Activated effector memory CD4-positive, alpha-beta T cell treated with anti-CD3 and anti-CD28 coated beads, Interleukin-2, amount 50 U/mL, for 16 hours (primary cell): ENCODE results near the gene APPL2.
"Not testable (repeated sequence)": the region's sequence is repeated elsewhere in the genome, so short reads cannot be mapped to it uniquely, and the experiment has no call there.

Experiments
- DNase-seq: peaks from one replicate; pipeline ENCODE4 v3.0.0-alpha.2; 2020

The APPL2 gene

DNA sequence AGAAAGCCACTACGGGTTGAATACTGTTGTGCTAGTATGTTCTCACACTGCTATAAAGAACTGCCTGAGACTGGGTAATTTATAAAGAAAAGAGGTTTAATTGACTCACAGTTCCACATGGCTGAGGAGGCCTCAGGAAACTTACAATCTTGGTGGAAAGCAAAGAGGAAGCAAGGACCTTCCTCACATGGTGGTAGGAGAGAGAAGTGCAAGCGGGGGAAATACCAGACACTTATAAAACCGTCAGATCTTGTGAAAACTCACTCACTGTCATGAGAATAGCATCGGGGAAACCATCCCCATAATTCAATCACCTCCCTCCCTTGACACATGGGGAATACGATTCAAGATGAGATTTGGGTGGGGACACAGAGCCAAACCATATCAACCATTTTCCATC lies 20.5 kb upstream of the APPL2 start:
- not testable (repeated sequence) for DNase-seq

DNA sequence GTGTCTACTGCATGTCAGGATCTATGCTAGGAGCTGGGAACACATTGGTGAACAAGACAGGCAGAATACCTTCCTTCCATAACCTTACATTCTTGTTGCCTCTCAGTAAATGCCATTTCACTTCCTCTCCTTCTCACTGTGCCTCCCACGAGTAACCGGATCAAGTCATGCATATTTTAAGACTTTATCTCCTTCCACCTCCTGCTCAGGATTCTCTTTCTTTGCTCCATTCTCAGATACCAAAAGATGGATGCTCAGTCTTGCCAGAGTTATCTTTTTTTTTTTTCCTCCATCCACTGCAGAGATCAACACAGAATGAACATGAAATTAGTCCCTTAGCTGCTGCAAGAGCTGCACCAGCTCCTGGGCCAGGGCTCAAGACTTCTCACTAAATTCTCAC lies 20.0 kb upstream of the APPL2 start:
- DNase-seq: no peak

DNA sequence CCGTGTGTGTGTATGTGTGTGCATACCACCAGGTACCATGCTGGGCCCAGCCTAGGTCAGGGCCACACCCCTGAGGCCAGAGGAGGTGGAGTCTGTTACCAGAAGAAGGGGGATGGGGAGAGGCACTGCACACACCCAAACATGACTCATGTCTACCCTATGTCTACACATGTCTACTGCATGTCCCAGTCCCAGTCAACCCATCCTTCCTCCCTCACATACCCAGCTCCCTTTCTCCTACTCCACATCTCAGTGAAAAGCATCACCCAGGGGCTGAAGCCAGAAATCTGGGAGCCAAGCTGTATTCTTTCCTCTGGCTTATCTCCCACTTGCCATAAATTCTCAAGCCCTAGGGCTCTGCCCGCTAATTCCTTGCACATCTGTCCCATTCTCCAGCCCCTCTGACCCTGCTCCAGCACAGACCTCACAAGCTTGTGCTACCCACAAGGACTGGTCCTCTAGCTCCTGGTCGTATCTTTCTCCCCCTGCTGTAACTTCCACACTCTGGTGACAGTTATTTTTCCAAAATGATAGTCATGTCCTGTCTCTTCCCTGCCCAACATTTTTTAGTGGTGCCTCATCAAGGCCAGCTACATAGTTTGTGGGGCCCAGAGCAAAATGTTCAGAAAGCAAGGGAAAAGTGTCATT lies 18.0 kb upstream of the APPL2 start:
- no peak for DNase-seq

DNA sequence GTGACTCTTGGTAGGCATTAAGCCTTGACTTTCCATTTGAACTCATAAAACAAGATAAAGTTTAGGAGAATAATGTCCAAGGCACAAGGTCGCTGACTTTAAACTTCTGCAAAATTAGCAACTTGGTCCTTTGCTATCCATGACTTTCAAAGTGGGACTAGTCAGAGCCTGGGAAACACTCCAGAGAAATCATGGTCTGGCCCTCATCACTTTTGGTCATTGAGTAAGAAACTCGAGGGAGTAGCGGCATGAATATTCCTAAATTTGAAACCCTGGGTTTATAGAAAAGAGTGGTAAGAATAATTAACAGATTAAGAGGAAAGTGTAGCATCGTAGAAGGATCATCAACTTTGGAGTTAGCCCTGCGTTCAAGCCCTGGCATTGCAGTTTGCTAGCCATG lies 16.9 kb upstream of the APPL2 start:
- no peak for DNase-seq

DNA sequence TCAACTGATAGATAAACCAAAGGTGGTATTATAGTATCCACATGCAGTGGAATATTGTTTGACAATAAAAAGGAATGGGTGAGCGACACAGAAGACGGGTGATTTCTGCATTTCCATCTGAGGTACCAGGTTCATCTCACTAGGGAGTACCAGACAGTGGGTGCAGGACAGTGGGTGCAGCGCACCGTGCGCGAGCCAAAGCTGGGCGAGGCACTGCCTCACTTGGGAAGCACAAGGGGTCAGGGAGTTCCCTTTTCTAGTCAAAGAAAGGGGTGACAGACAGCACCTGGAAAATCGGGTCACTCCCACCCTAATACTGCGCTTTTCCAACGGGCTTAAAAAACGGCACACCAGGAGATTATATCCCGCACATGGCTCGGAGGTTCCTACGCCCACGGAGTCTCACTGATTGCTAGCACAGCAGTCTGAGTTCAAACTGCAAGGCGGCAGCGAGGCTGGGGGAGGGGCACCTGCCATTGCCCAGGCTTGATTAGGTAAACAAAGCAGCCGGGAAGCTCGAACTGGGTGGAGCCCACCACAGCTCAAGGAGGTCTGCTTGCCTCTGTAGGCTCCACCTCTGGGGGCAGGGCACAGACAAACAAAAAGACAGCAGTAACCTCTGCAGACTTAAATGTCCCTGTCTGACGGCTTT lies 9.9 kb upstream of the APPL2 start:
- DNase-seq: not testable (repeated sequence)

DNA sequence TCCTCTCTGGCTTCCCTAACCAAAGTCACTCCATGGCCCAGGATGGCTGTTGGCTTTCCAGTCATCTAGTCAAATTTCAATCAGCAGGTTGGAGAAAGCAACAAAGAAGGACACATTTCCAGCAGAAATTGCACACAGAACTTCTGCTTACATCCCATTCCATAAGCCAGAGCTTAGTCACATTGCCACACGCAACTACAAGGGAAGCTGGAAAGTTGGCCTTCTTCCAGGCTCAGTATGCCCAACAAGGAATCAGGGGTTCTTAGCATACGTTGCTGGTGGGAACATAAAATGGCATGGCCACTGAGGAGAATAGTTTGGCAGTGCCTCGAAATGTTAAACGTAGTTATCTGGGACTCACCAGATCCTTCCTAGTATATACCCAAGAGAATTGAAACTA lies 9.3 kb upstream of the APPL2 start:
- no peak for DNase-seq

DNA sequence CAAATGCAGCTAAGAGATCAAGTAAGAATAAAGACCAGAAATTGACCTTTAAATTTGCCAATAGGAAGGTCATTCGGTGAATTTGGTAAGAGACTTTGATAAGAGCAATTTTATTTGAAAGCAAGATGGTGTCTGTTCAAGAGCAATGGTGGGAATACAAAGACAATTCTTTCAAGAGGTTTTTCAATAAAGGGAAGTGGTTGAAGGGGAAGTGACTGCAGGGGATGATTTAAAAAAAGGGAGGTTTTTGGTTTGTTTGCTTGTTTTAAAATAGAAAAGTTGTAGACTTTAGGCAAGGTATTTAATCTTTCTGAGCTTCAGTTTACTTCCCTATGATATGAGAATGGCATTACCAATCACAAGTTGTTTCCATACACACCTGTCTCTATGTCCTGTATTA lies 4.3 kb upstream of the APPL2 start:
- DNase-seq: no peak

DNA sequence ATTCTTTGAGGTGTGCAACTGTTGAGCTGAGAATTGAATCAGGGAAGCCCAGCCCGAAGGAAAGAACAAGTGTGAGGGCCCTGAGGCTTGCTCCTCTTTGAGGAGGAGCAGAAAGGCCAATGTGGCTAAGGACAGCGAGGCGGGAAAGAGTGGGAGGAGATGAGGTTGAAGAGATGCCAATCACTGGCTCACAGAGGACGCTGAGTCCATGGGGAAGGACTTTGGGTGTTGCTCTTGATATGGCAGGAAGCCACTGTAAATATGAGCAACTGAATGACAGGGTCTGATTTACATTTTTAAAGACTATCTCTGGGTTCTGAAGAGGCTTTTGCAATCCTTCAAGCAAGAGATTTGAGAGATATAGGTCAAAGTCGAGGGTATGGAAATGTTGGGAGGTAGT lies 3.3 kb upstream of the APPL2 start:
- no peak for DNase-seq

DNA sequence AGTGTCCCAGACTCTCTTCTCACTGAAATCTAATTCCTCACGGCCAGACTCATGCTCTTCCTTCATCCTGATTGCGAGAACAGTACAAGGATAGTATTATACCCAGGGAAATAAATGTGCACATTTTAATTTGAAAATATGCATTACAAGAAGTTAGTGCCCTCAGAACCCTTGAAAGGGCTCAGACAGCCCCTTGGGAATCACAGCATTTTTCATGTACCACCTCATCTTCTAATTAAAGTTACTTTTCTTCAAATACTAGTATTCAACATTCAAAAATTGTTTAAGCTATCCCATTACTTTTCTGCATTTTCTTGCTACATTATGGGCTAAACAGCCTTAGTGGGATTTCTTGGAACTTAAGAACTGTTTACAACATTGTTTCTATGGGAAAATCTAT lies 1.7 kb upstream of the APPL2 start:
- DNase-seq: no peak

DNA sequence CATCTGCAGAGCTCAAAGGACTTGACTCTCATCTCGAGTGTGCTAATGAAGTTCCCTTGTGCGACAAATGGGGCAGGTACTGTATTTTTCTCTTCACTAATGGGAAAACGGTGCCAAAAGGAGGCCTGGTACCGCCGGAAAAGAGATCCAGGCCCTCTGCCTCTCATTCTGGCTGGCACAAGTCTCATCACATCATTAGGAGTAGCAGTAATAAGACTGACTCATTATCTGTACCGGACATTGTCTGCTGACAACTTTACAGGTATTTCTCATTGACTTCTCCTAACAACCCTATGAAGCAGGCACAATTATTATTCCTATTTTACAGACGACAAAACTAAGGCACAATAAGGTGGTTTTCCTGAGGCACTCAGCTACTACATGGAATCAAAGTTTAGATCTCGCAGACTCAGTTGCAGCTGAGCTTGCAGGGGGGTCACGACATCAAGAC lies 668 bp downstream of the APPL2 start:
- DNase-seq: no peak

DNA sequence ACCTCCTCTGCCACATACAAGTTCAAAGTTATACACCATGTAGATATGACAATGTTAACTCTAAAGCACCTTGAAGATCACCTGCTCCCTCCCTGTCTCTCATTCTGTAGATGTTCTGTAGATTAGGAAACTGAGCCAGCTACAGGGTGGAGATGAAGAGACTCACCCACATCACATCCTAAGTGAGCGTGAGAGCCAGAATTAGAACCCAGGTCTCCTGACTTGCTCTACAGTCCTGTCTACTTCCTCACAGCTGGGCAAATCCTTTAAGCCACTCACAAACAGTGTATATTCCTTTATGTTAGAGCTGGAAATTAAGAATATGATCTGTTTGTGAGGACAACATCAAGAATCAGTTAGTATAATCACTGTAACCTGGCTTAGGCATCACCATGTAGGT lies 1.8 kb downstream of the APPL2 start:
- DNase-seq: no peak

DNA sequence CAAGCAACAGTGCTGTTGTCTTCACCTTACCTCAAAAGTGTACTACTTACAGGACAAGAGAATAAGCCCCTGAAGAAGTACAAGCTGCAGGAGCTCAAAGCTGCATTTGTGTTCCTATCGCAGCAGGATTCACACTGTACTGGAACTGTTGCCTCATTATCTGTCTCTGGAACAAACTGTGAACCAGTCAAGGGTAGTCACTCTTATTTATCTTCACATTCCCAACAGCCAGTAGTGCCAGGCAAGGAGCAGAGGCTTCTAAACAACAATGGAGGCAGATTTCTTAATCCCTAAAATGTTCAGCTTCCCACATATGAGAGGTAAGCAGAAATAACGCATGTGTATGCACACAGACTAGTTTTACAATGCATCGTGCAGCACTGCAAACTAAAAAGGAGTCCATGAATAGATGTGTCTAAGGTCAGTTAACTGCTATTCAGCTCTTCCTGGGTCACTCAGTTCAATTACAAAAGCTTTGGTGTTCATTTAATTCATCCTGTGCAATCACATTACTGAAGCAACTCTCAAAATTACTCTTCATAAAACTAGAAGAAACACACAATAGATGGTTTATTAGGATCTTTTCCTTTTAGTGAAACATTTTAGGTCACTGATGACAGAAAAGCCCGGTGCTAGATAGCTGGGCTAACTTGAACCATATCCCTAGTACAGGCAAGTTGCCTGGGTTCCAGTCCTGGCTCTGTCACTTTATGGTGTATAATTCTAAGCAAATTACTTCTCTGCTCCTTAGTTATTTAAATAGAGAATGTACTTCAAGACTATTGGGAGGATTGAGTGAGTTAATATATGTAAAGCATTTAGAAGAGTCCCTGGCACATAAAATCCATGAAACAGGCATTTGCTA lies 2.7 kb downstream of the APPL2 start:
- DNase-seq: no peak

DNA sequence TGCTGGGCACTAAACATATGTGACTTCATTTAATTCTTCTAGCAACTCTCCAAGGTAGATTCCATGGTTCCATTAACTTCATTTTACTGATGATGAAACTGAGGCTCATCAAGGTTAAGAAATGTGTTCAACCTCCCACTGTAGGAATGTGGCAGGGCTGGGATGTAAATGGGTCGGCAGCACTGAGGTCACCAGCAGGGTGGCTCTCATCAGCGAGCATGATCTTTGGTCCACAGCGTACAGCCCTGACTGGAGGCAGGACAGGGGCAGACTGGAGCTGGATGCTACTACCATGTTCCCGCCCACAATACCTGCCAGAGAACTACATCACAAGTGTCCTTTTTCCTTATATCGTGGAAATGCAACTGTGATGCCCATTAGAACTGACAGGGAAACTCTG lies 4.6 kb downstream of the APPL2 start:
- no peak for DNase-seq

DNA sequence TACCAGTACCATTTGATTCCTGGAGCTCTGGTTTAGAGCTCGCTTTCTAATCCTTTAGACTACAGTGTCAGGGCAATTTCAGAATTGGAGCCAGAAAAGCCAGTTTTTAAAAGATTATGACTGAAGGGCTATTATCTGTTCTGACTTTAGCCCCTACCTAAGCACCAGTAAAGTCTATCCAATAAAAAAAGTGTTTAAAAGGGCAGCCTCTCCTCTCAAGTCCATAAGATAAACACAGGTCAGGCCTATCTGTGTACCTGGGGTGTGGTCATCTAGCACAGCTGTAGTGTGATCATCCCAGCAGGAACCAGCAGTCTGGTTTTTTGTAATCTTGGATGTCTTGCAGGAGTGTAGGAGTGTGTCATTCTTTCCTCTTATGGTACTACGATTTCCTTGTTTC lies 6.6 kb downstream of the APPL2 start:
- no peak for DNase-seq

DNA sequence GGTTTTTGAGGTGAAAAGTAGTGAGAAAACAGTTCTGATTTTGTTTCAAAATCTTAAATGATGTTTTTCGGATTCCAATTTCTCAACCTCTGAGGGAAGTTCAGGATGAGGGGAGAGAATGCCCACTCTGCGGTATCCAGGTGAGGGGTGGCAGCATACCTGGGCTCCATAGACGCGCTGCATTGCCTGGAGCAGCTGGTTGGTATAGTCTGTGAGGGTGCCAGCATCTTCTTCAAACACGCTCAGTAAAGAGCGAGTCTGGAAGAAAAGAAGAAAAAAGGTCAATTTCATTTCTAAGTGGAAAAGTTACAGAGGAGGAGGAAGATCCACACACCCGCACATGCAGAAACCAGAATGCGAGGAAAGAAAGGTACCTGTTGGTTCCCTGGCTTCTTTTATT lies 7.0 kb downstream of the APPL2 start:
- DNase-seq: no peak

DNA sequence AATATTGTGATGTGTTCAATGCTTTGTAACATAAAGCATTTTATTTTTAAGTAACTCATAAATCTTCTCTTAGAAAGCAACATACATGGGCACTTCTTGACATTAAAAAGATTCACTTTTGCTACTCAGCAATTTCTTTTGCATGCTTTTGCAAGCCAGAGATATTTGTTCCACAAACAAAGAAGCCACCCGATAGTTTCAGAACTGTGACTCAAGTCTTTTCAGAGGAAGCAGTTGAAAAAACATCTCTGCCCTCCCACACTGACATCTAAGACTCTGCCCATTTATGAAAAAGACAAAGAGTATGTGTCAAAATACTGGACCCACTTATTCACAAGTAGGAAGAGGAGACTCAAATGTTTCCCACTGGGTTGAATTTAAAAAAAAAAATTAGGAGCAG lies 7.5 kb downstream of the APPL2 start:
- no peak for DNase-seq

DNA sequence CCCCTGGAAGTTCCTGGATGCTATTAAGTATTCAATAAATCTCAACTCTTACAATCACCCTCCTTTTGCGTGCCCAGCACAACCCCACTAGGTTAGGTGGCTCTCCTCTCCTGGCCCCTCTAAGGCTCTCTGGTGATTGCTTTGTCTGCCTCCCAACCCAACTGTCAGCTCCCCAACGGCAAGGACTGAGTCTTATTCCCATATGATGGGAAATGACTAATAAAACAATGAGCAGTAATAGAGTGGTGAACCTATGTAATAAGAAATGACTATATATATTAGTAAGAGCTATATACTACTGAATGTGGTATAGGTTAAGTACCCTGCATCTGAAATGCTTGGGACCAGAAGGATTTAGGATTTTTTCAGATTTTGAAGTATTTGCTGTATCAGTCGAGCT lies 8.1 kb downstream of the APPL2 start:
- no peak for DNase-seq

DNA sequence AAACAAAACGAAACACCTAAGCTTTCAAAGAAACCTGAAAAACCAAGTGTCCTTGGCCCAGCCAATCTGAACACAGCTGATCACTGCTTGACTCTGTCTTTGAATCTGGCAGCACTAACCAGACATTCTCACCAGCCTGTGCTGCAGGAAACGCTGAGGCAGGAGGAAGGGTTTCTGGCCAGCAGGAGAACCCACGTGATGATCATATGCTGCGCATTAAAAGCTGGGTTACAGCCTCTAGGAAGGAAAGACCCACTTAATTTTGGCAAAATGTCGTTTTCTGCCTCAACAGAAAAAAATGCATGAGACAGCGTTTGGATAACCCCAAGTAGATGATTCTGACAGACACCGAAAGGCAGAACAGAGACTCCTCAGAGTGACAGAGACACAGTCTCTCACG lies 9.8 kb downstream of the APPL2 start:
- no peak for DNase-seq

DNA sequence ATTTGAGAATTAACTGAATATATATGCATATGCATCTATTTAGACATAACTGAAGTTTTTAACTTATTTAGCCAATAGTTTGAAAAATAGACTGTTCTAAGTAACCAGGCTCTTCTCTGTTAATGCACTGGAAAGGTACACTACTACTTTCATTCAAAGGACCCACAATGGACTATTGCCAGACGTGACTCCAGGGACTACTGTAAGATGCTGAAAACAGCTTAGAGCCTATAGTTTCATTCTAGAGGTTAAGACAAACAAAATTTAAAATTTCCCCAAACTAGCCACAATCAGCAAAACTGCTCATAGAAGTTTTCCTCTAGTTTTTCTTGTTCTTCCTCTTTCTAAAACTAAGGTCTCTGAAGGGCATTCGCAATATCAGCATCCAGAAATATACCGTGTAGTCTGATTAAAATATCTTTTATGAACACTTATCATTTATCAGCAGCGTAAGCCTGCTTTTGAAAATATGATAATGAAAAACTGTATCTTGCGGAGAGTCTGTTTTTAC lies 10.4 kb downstream of the APPL2 start:
- no peak for DNase-seq

DNA sequence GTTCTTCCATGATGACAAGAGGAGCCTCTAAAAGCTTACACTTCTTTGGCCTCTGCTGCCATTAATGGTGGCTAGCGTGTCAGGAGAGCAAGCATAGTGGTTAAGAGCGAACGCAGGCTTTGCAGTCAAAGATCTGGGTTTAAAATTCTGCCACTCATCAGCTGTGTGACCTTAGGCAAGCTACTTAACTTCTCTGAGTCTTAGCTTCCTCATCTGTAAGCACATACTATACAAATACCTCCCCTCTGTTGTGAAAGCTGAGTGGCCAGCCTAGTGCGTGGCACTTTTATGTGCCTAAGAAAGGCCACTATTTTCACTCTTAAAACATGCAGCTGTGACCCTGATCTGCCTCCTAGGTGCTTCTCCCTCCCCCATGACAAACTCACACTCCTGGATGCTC lies 11.6 kb downstream of the APPL2 start:
- DNase-seq: no peak

DNA sequence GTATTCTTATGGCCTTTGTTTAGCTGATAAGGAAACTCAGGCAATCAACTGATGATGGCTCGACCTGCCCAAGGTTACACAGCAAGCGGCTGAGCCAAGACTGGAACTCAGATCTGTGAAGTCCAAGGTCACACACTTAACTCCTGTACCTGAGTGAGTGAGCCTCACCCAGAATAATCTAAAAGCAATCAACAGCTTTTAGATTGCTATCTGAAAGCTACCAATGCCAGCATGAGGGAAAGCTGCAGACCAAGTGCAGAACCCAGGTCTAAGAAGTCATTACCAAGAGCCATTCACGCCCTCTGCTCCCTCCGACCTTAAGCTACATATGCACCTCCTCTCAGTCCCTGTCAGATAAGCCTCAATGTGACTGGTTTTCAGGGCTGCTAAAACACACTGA lies 12.1 kb downstream of the APPL2 start:
- no peak for DNase-seq

DNA sequence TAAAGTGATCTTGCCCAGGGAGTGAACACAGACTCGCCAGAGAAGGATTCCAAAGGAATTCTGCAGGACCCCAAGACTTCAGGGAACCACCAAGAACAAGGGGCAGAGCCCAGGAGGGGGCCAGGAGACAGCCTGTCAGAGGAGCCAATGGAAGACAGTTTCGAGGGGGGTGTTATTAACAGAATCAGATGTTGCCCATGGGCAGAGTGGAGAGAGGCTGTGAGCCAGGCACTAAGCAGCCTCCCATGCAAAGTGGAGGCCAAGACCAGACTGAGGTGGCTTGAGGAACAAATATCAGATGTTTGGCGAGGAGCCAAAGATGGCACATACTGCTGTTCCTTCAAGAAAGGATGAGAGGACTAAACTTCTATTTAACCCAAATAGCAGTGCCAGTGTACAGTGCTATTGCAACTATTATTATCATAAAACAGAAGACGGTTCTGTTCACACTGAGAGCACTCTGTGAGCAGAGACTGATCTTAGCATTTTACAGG lies 12.6 kb downstream of the APPL2 start:
- DNase-seq: no peak

DNA sequence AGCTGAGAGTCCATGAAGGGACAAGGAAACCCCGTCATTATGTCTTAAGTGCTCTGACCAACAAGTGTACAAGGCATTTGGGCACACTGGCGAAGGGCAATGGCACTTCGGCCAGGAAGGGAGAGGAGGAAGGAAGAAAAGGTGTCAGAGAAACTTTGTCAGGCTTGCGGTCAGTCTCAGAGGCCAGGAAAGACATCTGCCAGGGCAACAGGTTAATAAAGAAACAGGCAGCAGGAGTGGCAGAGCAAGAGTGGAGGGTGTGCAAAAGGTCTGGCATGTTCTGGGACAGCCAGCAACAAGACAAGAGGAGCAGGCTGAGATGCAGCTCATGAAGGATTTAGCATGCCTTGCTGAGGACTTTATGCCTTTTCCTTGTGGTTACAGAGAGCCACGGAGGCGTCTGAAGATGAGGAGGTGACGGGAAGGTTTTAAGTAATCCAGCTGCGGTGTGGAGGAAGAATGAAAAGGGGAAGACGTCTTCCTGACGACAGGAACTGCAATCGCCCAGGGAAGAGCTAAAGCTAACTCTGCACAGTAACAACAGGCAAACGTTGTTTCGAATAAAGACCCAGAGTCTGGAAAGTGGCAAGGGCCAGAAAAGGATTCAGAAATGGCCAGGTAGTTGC lies 13.1 kb downstream of the APPL2 start:
- no peak for DNase-seq
